ENCODE measurements around the gene CDH2.

GRCh38 chr18:28112056-28112470, 64.9 kb downstream of the CDH2 start:
- TF ChIP-seq CTCF (IDR thresholded peaks at IDR 0.05) (no peak), POLR2A (IDR thresholded peaks at IDR 0.05) (no peak)
